ENCODE results near the gene L1CAM. TPM values are rescaled to one million over a fixed set of nuclear protein-coding genes. Genes with fewer than 3 reads are reported as not detected.

Gene L1CAM
- total and polyA plus RNA-seq, 12 donors: 0.52 to 50.1 (median 7.2) TPM

DNA sequence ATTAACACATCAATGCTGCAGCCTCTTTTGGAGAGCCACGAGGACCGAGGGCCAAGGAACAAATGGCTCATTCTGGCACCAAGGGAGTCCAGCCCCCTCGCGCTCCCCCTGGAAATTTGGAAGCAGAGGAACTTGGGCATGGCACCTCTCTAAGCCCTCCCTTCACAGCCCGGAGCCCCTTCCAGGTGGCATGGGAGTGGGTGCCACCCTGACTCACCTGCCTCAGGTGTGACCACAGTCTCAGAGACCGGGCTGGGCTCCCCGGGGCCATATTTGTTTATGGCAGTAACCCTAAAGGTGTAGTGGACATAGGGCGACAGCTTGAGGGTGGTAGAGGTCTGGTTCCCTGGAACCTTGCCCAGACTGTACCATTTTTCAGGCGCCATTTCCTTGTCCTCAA lies 18.8 kb downstream of the L1CAM start:
- H3K27ac ChIP-seq: no peak overlapping the region
- 60 to 79% (median 74%) methylated on average over 1 to 9 of the region's 9 CpGs for WGBS, 4 donors

DNA sequence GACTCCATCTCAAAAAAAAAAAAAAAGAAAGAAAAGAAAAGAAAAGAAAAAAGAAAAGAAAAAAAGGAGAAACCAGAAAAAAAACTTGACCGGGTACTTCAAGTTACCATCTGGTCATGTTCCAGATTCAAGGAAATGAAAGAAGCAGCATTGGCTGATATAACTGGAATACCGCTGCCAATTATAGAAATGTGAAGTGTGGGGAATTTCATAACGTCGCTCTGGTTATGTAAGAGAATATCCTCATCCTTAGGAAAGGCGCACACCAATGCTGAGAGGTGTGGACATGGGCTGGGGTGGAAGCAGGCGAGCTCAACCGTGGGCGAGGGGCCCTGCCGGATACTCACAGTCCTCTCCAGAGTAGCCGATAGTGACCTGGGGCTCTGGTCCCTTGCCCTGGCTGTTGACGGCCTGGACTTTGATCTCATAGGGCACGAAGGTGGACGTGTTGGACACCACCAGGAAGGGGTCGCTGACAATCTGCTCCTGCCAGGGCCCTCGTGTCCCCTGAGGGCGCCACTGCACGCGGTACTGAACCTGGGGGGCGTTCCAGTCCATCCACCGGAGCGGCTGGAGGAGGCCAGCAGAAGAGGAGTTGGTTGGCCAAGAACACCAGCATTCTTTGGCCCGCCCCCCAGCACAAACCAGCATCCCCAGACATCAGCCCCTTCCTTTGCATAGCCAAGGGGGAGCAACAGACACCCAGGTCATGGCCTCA lies 19.5 kb downstream of the L1CAM start:
- H3K36me3 ChIP-seq (replicated peaks in 1 of 2): no peaks in the 10 kb centered on the region
- TF ChIP-seq, protein P1, sequence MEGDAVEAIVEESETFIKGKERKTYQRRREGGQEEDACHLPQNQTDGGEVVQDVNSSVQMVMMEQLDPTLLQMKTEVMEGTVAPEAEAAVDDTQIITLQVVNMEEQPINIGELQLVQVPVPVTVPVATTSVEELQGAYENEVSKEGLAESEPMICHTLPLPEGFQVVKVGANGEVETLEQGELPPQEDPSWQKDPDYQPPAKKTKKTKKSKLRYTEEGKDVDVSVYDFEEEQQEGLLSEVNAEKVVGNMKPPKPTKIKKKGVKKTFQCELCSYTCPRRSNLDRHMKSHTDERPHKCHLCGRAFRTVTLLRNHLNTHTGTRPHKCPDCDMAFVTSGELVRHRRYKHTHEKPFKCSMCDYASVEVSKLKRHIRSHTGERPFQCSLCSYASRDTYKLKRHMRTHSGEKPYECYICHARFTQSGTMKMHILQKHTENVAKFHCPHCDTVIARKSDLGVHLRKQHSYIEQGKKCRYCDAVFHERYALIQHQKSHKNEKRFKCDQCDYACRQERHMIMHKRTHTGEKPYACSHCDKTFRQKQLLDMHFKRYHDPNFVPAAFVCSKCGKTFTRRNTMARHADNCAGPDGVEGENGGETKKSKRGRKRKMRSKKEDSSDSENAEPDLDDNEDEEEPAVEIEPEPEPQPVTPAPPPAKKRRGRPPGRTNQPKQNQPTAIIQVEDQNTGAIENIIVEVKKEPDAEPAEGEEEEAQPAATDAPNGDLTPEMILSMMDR (IDR thresholded peaks at IDR 0.05): no peak
- TF ChIP-seq POLR2A (IDR thresholded peaks at IDR 0.05): no peak
- no peaks in the 10 kb centered on the region for H3K4me1 ChIP-seq (replicated peaks in 1 of 2)
- H3K9me3 ChIP-seq (replicated peaks in 1 of 3): no peaks in the 10 kb centered on the region
- no peak overlapping the region for H3K4me3 ChIP-seq
- H3K27me3 ChIP-seq: peaks cover 31% of the 10 kb centered on the region
- intact Hi-C loops (cut with DNase I): no loop called here
- WGBS, 4 donors: 60 to 90% (median 87%) methylated on average over 4 to 22 of the region's 22 CpGs
- no peak overlapping the region for H3K27ac ChIP-seq
- DNase-seq: no peak

More for the DNA sequence above, 18.8 kb downstream of the L1CAM start:
- Histone ChIP-seq H3K27me3 (peaks cover 31% of the 10 kb centered on the region), H3K4me3 (no peak overlapping the region), H3K36me3 (replicated peaks in 1 of 2) (no peaks in the 10 kb centered on the region), H3K9me3 (replicated peaks in 1 of 3) (no peaks in the 10 kb centered on the region), H3K4me1 (replicated peaks in 1 of 2) (no peaks in the 10 kb centered on the region)
- TF ChIP-seq, protein P1 (IDR thresholded peaks at IDR 0.05): no peak
- TF ChIP-seq POLR2A (IDR thresholded peaks at IDR 0.05): no peak
- no peak for DNase-seq
- intact Hi-C loops (cut with DNase I): no loop called here

DNA sequence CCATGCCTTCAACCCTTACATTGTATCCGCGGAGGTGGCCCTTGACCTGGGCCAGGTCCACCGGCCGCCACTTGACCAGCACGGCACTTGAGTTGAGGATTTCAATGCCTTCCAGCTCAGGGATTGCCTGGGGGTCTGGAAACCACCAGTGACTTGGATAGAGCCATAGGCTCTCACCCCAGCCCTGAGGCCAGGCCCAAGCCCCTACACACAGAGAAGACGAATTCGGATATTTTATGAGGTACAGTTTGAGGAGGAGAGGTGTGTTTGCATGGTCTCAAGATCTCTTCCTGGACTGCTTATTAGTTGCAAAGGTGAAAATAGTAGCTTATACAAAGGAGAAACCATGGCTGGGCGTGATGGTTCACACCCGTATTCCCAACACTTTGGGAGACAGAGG lies 20.3 kb downstream of the L1CAM start:
- no peak for DNase-seq
- Histone ChIP-seq H3K27me3 (peaks cover 31% of the 10 kb centered on the region), H3K36me3 (replicated peaks in 1 of 2) (no peaks in the 10 kb centered on the region), H3K27ac (no peak overlapping the region), H3K9me3 (replicated peaks in 1 of 3) (no peaks in the 10 kb centered on the region), H3K4me1 (replicated peaks in 1 of 2) (no peaks in the 10 kb centered on the region), H3K4me3 (no peak overlapping the region)
- WGBS, 4 donors: 57 to 92% (median 88%) methylated on average over 2 to 9 of the region's 9 CpGs
- TF ChIP-seq, protein P1 (IDR thresholded peaks at IDR 0.05): no peak
- no peak for TF ChIP-seq POLR2A (IDR thresholded peaks at IDR 0.05)
- intact Hi-C loops (cut with DNase I): no loop called here

DNA sequence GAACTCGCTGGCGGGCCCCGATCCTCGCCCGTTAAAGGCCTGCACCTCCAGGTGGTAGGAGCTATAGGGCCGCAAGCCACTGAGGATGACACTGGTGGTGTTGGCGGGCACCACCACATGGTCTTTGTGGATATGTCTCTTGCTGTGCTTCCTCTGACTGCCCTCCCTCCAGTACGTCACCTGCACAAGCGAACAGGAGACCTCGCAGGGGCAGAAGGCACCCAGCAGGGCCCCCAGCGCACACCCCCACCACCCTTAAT lies 20.7 kb downstream of the L1CAM start:
- Histone ChIP-seq H3K4me3 (no peak overlapping the region), H3K36me3 (replicated peaks in 1 of 2) (no peaks in the 10 kb centered on the region), H3K9me3 (replicated peaks in 1 of 3) (no peaks in the 10 kb centered on the region), H3K27me3 (peaks cover 27% of the 10 kb centered on the region), H3K4me1 (replicated peaks in 1 of 2) (no peaks in the 10 kb centered on the region), H3K27ac (no peak overlapping the region)
- intact Hi-C loops (cut with DNase I): no loop called here
- DNase-seq: no peak
- TF ChIP-seq POLR2A (IDR thresholded peaks at IDR 0.05): no peak
- TF ChIP-seq, protein P1 (IDR thresholded peaks at IDR 0.05): no peak
- WGBS, 4 donors: 81 to 100% (median 84%) methylated on average over 4 to 11 of the region's 11 CpGs; no CpG with 5 or more reads in 1 of the 4 donors

All from adrenal gland (tissue), 12 donors.